ENCODE measurements around the gene SERPINA1. TPM values are rescaled to one million over a fixed set of nuclear protein-coding genes. Genes with fewer than 3 reads are reported as not detected.
"Not testable (repeated sequence)": the region's sequence is repeated elsewhere in the genome, so short reads cannot be mapped to it uniquely, and the experiment has no call there.

The SERPINA1 gene
- 0.12 TPM in 1 of 2 replicates, not detected in the other for total RNA-seq

GRCh38 chr14:94388384-94389103 lies at the start of gene SERPINA1:
Gene SERPINA1 (minus strand): TSS chr14:94388602. CDS start chr14:94383237, 5,365 bp downstream.
- H3K27me3 Mint-ChIP-seq (ENCODE audit: insufficient read depth): no peaks in the 10 kb centered on the region
- DNase-seq (ENCODE audit: low spot score): no peak
- intact Hi-C loops (cut with micrococcal nuclease): no loop called here
- no peaks in the 10 kb centered on the region for H3K36me3 Mint-ChIP-seq (ENCODE audit: low read depth)
- H3K4me1 Mint-ChIP-seq (ENCODE audit: low read depth): peaks cover 28% of the 10 kb centered on the region
- no peak within 1 kb of the TSS for H3K27ac Mint-ChIP-seq
- H3K9me3 Mint-ChIP-seq: no peaks in the 10 kb centered on the region
- H3K4me3 Mint-ChIP-seq: no peak within 1 kb of the TSS

- H3K4me1 Mint-ChIP-seq (ENCODE audit: low read depth): no peaks in the 10 kb centered on the region
- H3K27ac Mint-ChIP-seq: no peak overlapping the region
- intact Hi-C loops (cut with micrococcal nuclease): no loop called here
- no peak for DNase-seq (ENCODE audit: low spot score)
- H3K4me3 Mint-ChIP-seq: no peak overlapping the region
- H3K36me3 Mint-ChIP-seq (ENCODE audit: low read depth): no peaks in the 10 kb centered on the region
- peaks cover 22% of the 10 kb centered on the region for H3K27me3 Mint-ChIP-seq (ENCODE audit: insufficient read depth)
- peaks cover 3% of the 10 kb centered on the region for H3K9me3 Mint-ChIP-seq
These were observed 40.2 kb upstream of the SERPINA1 start for GRCh38 chr14:94428610-94429009.

- H3K9me3 Mint-ChIP-seq: peaks cover 3% of the 10 kb centered on the region
- H3K4me3 Mint-ChIP-seq: no peak overlapping the region
- peaks cover 20% of the 10 kb centered on the region for H3K27me3 Mint-ChIP-seq (ENCODE audit: insufficient read depth)
- H3K36me3 Mint-ChIP-seq (ENCODE audit: low read depth): no peaks in the 10 kb centered on the region
- H3K4me1 Mint-ChIP-seq (ENCODE audit: low read depth): peaks cover 5% of the 10 kb centered on the region
- DNase-seq (ENCODE audit: low spot score): no peak
- intact Hi-C loops (cut with micrococcal nuclease): no loop called here
- H3K27ac Mint-ChIP-seq: no peak overlapping the region
These were observed 38.7 kb upstream of the SERPINA1 start for GRCh38 chr14:94427016-94427613.

GRCh38 chr14:94426526-94426925 lies 38.1 kb upstream of the SERPINA1 start:
- DNase-seq (ENCODE audit: low spot score): no peak
- Mint-ChIP-seq H3K4me1 (ENCODE audit: low read depth) (peaks cover 5% of the 10 kb centered on the region), H3K36me3 (ENCODE audit: low read depth) (no peaks in the 10 kb centered on the region), H3K27me3 (ENCODE audit: insufficient read depth) (peaks cover 20% of the 10 kb centered on the region), H3K27ac (no peak overlapping the region), H3K9me3 (peaks cover 3% of the 10 kb centered on the region), H3K4me3 (no peak overlapping the region)
- intact Hi-C loops (cut with micrococcal nuclease): no loop called here

- no peak overlapping the region for H3K27ac Mint-ChIP-seq
- intact Hi-C loops (cut with micrococcal nuclease): no loop called here
- H3K27me3 Mint-ChIP-seq (ENCODE audit: insufficient read depth): peaks cover 20% of the 10 kb centered on the region
- H3K36me3 Mint-ChIP-seq (ENCODE audit: low read depth): no peaks in the 10 kb centered on the region
- peaks cover 5% of the 10 kb centered on the region for H3K4me1 Mint-ChIP-seq (ENCODE audit: low read depth)
- DNase-seq (ENCODE audit: low spot score): no peak
- H3K4me3 Mint-ChIP-seq: no peak overlapping the region
- H3K9me3 Mint-ChIP-seq: peaks cover 4% of the 10 kb centered on the region
These were observed 36.0 kb upstream of the SERPINA1 start for GRCh38 chr14:94424371-94424770.

GRCh38 chr14:94423453-94424056 lies 35.2 kb upstream of the SERPINA1 start:
- no peak overlapping the region for H3K4me3 Mint-ChIP-seq
- H3K27ac Mint-ChIP-seq: no peak overlapping the region
- H3K9me3 Mint-ChIP-seq: peaks cover 6% of the 10 kb centered on the region
- intact Hi-C loops (cut with micrococcal nuclease): loop anchor here (1.0 kb wide), 1 partner anchor 63 kb away; no protein-coding TSS in a partner anchor
- H3K4me1 Mint-ChIP-seq (ENCODE audit: low read depth): peaks cover 5% of the 10 kb centered on the region
- H3K27me3 Mint-ChIP-seq (ENCODE audit: insufficient read depth): peaks cover 18% of the 10 kb centered on the region
- peak; percentile 19 for DNase-seq (ENCODE audit: low spot score)
- H3K36me3 Mint-ChIP-seq (ENCODE audit: low read depth): no peaks in the 10 kb centered on the region

GRCh38 chr14:94421316-94421715 lies 32.9 kb upstream of the SERPINA1 start:
- Mint-ChIP-seq H3K36me3 (ENCODE audit: low read depth) (no peaks in the 10 kb centered on the region), H3K9me3 (peaks cover 7% of the 10 kb centered on the region)
- intact Hi-C loops (cut with micrococcal nuclease): no loop called here

GRCh38 chr14:94417497-94418205 lies 29.2 kb upstream of the SERPINA1 start:
- intact Hi-C loops (cut with micrococcal nuclease); H3K4me1 Mint-ChIP-seq (ENCODE audit: low read depth); H3K27ac Mint-ChIP-seq; H3K27me3 Mint-ChIP-seq (ENCODE audit: insufficient read depth); DNase-seq (ENCODE audit: low spot score); H3K36me3 Mint-ChIP-seq (ENCODE audit: low read depth); H3K4me3 Mint-ChIP-seq: not testable (repeated sequence)
- H3K9me3 Mint-ChIP-seq: peaks cover 11% of the 10 kb centered on the region

More at GRCh38 chr14:94421316-94421715, 32.9 kb upstream of the SERPINA1 start:
- peaks cover 17% of the 10 kb centered on the region for H3K27me3 Mint-ChIP-seq (ENCODE audit: insufficient read depth)
- no peak for DNase-seq (ENCODE audit: low spot score)
- H3K4me1 Mint-ChIP-seq (ENCODE audit: low read depth): peaks cover 5% of the 10 kb centered on the region
- H3K27ac Mint-ChIP-seq: no peak overlapping the region
- H3K4me3 Mint-ChIP-seq: no peak overlapping the region

- DNase-seq (ENCODE audit: low spot score): no peak
- Mint-ChIP-seq H3K4me1 (ENCODE audit: low read depth) (no peaks in the 10 kb centered on the region), H3K9me3 (peaks cover 5% of the 10 kb centered on the region), H3K36me3 (ENCODE audit: low read depth) (no peaks in the 10 kb centered on the region), H3K27ac (no peak overlapping the region), H3K4me3 (no peak overlapping the region), H3K27me3 (ENCODE audit: insufficient read depth) (peaks cover 12% of the 10 kb centered on the region)
- intact Hi-C loops (cut with micrococcal nuclease): loop anchor here (1.0 kb wide), 1 partner anchor 58 kb away; no protein-coding TSS in a partner anchor
These were observed 24.6 kb upstream of the SERPINA1 start for GRCh38 chr14:94412671-94413638.

- H3K27me3 Mint-ChIP-seq (ENCODE audit: insufficient read depth): peaks cover 15% of the 10 kb centered on the region
- H3K36me3 Mint-ChIP-seq (ENCODE audit: low read depth): no peaks in the 10 kb centered on the region
- no peaks in the 10 kb centered on the region for H3K4me1 Mint-ChIP-seq (ENCODE audit: low read depth)
- H3K27ac Mint-ChIP-seq: no peak overlapping the region
- DNase-seq (ENCODE audit: low spot score): no peak
- intact Hi-C loops (cut with micrococcal nuclease): no loop called here
- no peak overlapping the region for H3K4me3 Mint-ChIP-seq
- peaks cover 5% of the 10 kb centered on the region for H3K9me3 Mint-ChIP-seq
These were observed 23.2 kb upstream of the SERPINA1 start for GRCh38 chr14:94411638-94412037.

- intact Hi-C loops (cut with micrococcal nuclease); H3K4me1 Mint-ChIP-seq (ENCODE audit: low read depth); H3K9me3 Mint-ChIP-seq; H3K4me3 Mint-ChIP-seq; H3K27ac Mint-ChIP-seq; H3K36me3 Mint-ChIP-seq (ENCODE audit: low read depth); DNase-seq (ENCODE audit: low spot score): not testable (repeated sequence)
- H3K27me3 Mint-ChIP-seq (ENCODE audit: insufficient read depth): peaks cover 15% of the 10 kb centered on the region
These were observed 21.0 kb upstream of the SERPINA1 start for GRCh38 chr14:94409430-94409829.

GRCh38 chr14:94408546-94409095 lies 20.2 kb upstream of the SERPINA1 start:
- no peak overlapping the region for H3K27ac Mint-ChIP-seq
- no peak for DNase-seq (ENCODE audit: low spot score)
- H3K9me3 Mint-ChIP-seq: no peaks in the 10 kb centered on the region
- H3K4me3 Mint-ChIP-seq: no peak overlapping the region
- intact Hi-C loops (cut with micrococcal nuclease): no loop called here
- H3K4me1 Mint-ChIP-seq (ENCODE audit: low read depth): no peaks in the 10 kb centered on the region
- peaks cover 15% of the 10 kb centered on the region for H3K27me3 Mint-ChIP-seq (ENCODE audit: insufficient read depth)
- H3K36me3 Mint-ChIP-seq (ENCODE audit: low read depth): no peaks in the 10 kb centered on the region

All from activated T-helper 1 cell treated with anti-CD3 and anti-CD28 coated beads, Interleukin-12 subunit alpha, Interleukin-12 subunit beta, Interleukin-2, Interleukin-4 antibody, amounts not matched to agents 30 ng/mL and 10 ng/mL and 1 ng/mL, durations not matched to agents 14 hours and 24 hours and 36 hours (primary cell).